Ammon's horn (tissue), 1 donor: Measurements from ENCODE around the gene SOX1.

Experiments used
- DNase-seq: peaks from one replicate; pipeline ENCODE4 v3.0.0-alpha.2; 2016; ENCODE audit warnings: low spot score

The SOX1 gene

GRCh38 chr13:112067116-112067741, at the start of gene SOX1:
Gene SOX1 (plus strand): TSS chr13:112067149. CDS start chr13:112067659, 510 bp downstream.
- no peak for DNase-seq

GRCh38 chr13:112024577-112024976, 42.4 kb upstream of the SOX1 start:
- no peak for DNase-seq

GRCh38 chr13:112027250-112027649, 39.7 kb upstream of the SOX1 start:
- no peak for DNase-seq

GRCh38 chr13:112028481-112028880, 38.5 kb upstream of the SOX1 start:
- no peak for DNase-seq

- DNase-seq: no peak
Observed at GRCh38 chr13:112029143-112029542, 37.8 kb upstream of the SOX1 start.

DNA sequence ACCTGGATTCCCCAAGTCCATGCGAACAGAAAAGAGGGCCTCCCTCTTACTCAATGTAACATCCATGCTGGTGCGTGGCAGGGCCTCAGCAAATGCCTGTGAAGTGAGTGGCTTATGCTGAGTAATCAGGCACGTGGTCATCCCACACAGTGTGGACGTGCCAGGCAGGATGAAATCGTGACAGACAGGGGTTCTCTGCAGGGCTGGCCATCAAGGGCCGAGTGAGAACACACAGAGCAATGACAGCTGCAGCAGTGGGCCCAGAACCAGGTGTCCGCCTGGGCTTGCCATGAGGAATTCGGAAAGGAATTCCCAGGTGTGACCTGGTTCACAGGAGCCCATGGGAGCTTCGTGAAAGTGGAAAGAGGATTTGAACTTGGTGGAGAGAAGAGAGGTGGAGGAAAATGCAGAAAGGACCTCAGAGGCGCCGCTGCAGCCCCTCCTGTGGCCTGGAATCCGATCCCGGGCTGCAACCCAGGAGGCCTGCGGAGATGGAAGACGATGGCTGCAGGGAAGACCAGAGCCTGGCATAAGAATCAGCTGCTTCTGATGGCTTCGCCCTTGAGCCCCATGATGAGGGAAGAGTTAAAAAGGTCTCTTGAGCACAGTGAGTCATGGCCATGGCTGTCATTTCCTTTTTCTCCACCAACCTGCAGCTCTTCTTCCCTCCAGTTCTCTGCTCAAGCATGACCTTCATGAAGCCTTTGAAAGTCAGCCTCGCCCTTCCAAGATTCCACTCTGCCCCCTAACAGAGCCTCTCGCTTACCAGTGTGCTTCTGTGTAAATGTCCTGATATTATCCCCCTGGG, 34.6 kb upstream of the SOX1 start:
- DNase-seq: no peak

- DNase-seq: no peak
Observed at GRCh38 chr13:112034231-112034630, 32.7 kb upstream of the SOX1 start.

DNA sequence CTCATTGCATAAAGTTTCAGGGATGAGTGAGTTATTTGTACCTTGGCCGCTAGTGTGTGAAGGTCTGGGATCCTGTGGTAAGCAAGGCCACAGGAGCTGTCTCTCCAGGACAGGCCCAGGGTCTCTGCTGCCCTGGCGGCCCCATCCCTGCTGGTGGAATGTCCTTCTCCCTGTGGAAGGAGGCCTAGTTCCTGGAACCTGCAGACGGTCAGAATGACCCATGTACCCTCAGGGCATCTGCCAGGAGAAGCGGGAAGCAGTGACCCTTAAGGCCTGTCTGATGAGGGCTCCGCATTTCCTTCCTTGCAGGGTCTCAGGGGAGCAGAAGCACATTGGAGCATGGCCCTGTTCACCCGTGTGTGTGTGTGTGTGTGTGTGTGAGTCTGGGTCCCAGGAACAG, 32.1 kb upstream of the SOX1 start:
- no peak for DNase-seq

DNA sequence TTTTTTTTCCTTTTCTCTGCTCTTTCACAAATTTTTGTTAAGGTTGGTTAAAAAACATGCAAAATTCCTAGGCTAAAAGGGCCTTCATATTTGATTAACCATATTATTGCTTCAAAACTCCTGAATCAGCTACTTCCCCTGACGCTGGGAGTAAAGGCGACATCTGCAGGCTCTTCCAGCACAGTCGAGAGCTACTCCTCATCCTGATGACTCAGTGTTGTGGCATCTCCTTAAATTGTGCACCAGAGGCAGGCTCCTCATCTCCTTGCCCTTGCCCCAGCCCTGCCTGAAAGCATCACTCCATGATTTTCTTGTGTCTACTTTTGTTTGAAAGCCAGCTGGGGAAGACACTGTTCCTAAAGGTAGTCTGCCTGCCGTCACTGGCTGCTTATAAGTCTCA, 24.5 kb upstream of the SOX1 start:
- no peak for DNase-seq

DNA sequence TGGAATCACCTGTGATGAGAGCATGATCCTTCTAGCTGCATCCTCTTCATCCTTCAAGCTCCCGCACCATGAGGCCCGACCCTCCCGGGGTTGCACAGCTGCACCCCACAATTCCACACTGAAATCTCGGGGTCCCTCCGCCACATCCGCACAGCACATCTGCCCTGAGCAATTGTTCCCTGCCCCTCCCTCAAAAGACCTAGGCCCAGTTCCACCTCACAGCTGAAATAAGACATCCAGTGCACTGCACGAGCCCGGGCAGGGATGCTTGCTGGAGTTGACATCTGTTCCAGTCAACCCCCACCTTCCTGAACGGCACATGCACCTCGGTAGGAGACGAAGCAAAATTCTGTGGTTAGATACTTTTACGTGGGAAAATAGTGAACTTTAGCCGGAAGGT, 14.7 kb upstream of the SOX1 start:
- DNase-seq: no peak

GRCh38 chr13:112053167-112053743, 13.7 kb upstream of the SOX1 start:
- DNase-seq: no peak

- no peak for DNase-seq
Observed at GRCh38 chr13:112053744-112054615, 13.0 kb upstream of the SOX1 start.

DNA sequence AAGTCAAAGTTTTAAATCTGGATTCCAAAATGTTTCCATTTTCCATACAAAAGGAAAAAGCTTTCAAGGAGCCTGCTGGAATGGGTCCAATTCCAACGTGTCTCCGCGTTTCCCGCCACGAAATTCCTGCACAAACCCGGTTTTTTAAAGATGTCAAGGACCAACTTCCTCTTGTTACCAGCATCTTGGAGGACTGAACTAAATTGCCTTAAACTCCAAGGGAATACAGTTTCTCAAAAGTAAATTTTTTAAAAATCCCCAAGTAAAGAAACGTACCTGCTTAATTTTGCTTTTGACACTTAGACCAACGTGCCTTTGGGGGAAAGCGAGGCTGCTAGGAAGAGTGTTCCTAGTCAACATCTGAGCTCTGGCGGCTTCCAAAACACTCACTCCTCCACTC, 12.3 kb upstream of the SOX1 start:
- DNase-seq: no peak

- no peak for DNase-seq
Observed at GRCh38 chr13:112055036-112055914, 11.7 kb upstream of the SOX1 start.

DNA sequence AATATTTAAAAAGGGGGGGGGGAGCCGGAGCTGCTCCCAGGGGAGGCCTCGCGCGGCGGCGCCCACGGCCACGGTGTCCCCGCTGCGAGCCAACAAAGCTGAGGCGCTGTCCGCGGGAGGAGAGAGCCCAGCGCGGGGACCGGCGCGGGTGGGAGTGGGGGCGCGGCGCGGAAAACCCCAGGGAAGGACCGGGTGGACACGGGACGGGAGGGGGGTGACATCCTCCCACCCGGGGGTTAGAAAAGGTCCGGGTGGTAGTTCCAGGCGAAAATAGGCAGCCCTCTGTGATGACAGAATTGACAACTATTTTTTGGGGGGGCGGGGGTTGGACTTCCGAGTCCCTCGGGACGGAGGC, 11.1 kb upstream of the SOX1 start:
- DNase-seq: no peak

DNA sequence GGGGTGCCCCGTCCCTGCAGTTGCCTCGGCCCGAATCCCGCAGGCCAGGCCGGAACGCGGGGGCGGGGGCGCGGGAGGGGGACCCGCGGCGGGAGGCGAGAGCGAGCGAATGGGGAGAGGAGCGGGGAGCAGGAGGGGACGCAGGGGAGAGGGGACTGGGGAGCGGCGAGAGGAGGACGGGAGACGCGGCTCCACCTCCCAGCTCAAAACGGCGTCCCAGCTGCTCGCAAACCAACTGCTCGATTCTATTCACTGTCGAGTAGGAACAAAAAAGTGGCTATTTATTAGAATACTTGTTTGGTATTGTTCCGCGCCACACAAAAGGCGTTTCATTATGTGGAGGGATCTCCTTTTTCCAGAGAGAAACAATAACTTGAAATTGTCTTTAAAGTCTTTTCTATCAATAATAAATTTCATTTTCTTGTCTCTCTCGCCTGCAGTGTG, 10.6 kb upstream of the SOX1 start:
- no peak for DNase-seq

GRCh38 chr13:112056739-112057438, 10.1 kb upstream of the SOX1 start:
- DNase-seq: no peak

DNA sequence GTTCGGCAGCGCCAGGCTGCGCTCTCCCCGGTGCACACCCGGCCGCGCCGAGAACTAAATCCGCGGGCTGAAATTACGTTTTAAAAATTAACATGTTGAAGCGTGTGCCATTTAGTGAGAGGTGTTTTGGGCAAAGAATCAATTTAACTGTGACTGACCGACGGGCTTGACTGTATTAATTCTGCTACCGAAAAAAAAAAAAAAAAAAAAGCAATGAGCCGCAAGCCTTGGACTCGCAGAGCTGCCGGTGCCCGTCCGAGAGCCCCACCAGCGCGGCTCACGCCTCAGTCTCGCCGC, 9.6 kb upstream of the SOX1 start:
- no peak for DNase-seq

DNA sequence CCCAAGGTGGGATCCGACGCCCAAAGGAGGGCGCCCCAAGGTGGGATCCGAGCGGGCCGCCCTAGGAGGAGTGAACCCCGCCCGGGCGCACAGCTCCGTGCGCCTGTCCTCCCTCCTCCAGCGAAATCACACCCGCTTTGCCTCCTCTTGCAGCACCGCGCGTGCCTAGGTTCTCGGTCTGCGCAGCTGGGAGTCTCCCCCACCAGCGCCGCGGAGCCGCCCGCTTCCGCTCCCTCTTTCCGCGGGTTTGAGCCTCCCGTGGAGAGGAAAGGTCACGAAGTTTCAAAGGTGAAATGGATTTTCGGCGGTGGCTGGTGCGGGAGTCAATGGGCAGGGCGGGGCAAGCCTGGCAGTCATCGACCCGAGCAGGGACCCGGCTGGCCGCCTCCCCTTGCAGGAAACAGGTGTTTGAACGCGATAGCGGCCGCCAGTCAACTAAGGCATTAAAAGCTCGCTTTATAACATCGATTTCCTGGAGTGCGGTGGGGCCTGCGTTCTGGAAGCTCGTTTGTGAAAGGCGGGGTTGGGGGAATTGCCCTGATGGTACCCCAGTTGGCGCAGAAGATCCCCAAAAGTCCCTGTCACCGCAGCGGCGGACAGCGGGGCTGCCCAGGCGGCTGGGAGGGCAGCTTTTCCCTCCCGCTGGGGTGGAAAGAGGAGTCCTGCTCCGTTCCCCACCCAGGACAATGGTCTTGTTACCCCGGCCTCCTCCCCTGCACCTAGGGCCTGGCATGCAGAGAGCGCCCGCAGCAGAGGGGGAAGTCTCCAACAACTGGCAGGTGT, 9.0 kb upstream of the SOX1 start:
- no peak for DNase-seq

GRCh38 chr13:112058519-112058873, 8.5 kb upstream of the SOX1 start:
- DNase-seq: no peak
